GM21723 (cell line): ENCODE results near the gene CRABP2.

ENCODE experiments used
- ATAC-seq: cut with Tn5 transposase; IDR thresholded peaks from one replicate; pipeline ENCODE4 v1.9.1; 2021; ENCODE audit warnings: mild to moderate bottlenecking, moderate library complexity; ENCODE audit not compliant: unreplicated experiment

Gene CRABP2

GRCh38 chr1:156705321-156705917, at the start of gene CRABP2:
CRABP2 (minus strand) TSS chr1:156705583; CDS start chr1:156705446, 137 bp downstream.
- no peak for ATAC-seq

- ATAC-seq = no peak
Observed at GRCh38 chr1:156754219-156754618, 48.8 kb upstream of the CRABP2 start.

GRCh38 chr1:156752843-156753482, 47.6 kb upstream of the CRABP2 start:
- no peak for ATAC-seq

- peak; percentile 58 for ATAC-seq
Observed at GRCh38 chr1:156751757-156752481, 46.5 kb upstream of the CRABP2 start.

- ATAC-seq = peak; percentile 22
Observed at GRCh38 chr1:156751451-156751756, 46.0 kb upstream of the CRABP2 start, which contains the start of gene HDGF. HDGF (minus strand) TSS chr1:156751675; CDS start chr1:156751429, 246 bp downstream.

- ATAC-seq = peak; percentile 4
Observed at GRCh38 chr1:156750711-156751450, 45.5 kb upstream of the CRABP2 start.

GRCh38 chr1:156750191-156750672, 44.8 kb upstream of the CRABP2 start:
- ATAC-seq = no peak

GRCh38 chr1:156749419-156750118, 44.2 kb upstream of the CRABP2 start:
- ATAC-seq = no peak

GRCh38 chr1:156748670-156749418, 43.5 kb upstream of the CRABP2 start:
- ATAC-seq = no peak

GRCh38 chr1:156747742-156748669, 42.6 kb upstream of the CRABP2 start:
- ATAC-seq = no peak

GRCh38 chr1:156746728-156747631, 41.6 kb upstream of the CRABP2 start:
- no peak for ATAC-seq

GRCh38 chr1:156746406-156746727, 41.0 kb upstream of the CRABP2 start:
- no peak for ATAC-seq

- no peak for ATAC-seq
Observed at GRCh38 chr1:156745881-156746280, 40.5 kb upstream of the CRABP2 start.

GRCh38 chr1:156744786-156745419, 39.5 kb upstream of the CRABP2 start:
- ATAC-seq = no peak

GRCh38 chr1:156744344-156744743, 39.0 kb upstream of the CRABP2 start:
- no peak for ATAC-seq

- ATAC-seq = no peak
Observed at GRCh38 chr1:156743367-156744302, 38.3 kb upstream of the CRABP2 start.
